ENCODE data around the gene RPGRIP1L. TPM values are rescaled to one million over a fixed set of nuclear protein-coding genes. Genes with fewer than 3 reads are reported as not detected.

RPGRIP1L gene
- total RNA-seq, 1 donor from 2014 or later: 22.0 TPM

- no peak for DNase-seq (ENCODE audit: low spot score in 2 of 2, unreplicated experiment in 2 of 2)
- TF ChIP-seq CTCF (IDR thresholded peaks at IDR 0.05; ENCODE audit: unreplicated experiment): no peak
- Mint-ChIP-seq H3K9me3 (no peaks in the 10 kb centered on the region), H3K36me3 (no peaks in the 10 kb centered on the region), H3K4me3 (no peak overlapping the region), H3K4me1 (peaks cover 5% of the 10 kb centered on the region), H3K27ac (no peak overlapping the region), H3K27me3 (ENCODE audit: low read depth) (no peaks in the 10 kb centered on the region)
Measured at GRCh38 chr16:53721017-53721416, 17.4 kb upstream of the RPGRIP1L start.

GRCh38 chr16:53717577-53717976, 13.9 kb upstream of the RPGRIP1L start:
- no peak for TF ChIP-seq CTCF (IDR thresholded peaks at IDR 0.05; ENCODE audit: unreplicated experiment)
- DNase-seq (ENCODE audit: low spot score in 2 of 2, unreplicated experiment in 2 of 2): no peak
- Mint-ChIP-seq H3K27me3 (ENCODE audit: low read depth) (no peaks in the 10 kb centered on the region), H3K9me3 (no peaks in the 10 kb centered on the region), H3K36me3 (no peaks in the 10 kb centered on the region), H3K4me1 (peaks cover 5% of the 10 kb centered on the region), H3K27ac (no peak overlapping the region), H3K4me3 (no peak overlapping the region)

GRCh38 chr16:53715023-53715384, 11.3 kb upstream of the RPGRIP1L start:
- TF ChIP-seq CTCF (IDR thresholded peaks at IDR 0.05; ENCODE audit: unreplicated experiment): no peak
- no peaks in the 10 kb centered on the region for H3K9me3 Mint-ChIP-seq
- no peaks in the 10 kb centered on the region for H3K27me3 Mint-ChIP-seq (ENCODE audit: low read depth)
- H3K4me3 Mint-ChIP-seq: no peak overlapping the region
- DNase-seq (ENCODE audit: low spot score in 2 of 2, unreplicated experiment in 2 of 2): no peak
- peaks cover 5% of the 10 kb centered on the region for H3K4me1 Mint-ChIP-seq
- no peaks in the 10 kb centered on the region for H3K36me3 Mint-ChIP-seq
- H3K27ac Mint-ChIP-seq: no peak overlapping the region

- Mint-ChIP-seq H3K4me1 (peaks cover 5% of the 10 kb centered on the region), H3K27ac (no peak overlapping the region), H3K4me3 (no peak overlapping the region), H3K36me3 (no peaks in the 10 kb centered on the region), H3K9me3 (no peaks in the 10 kb centered on the region), H3K27me3 (ENCODE audit: low read depth) (no peaks in the 10 kb centered on the region)
- TF ChIP-seq CTCF (IDR thresholded peaks at IDR 0.05; ENCODE audit: unreplicated experiment): no peak
- DNase-seq (ENCODE audit: low spot score in 2 of 2, unreplicated experiment in 2 of 2): no peak
Measured at GRCh38 chr16:53714205-53715022, 10.8 kb upstream of the RPGRIP1L start.

GRCh38 chr16:53713403-53714204, 9.9 kb upstream of the RPGRIP1L start:
- Mint-ChIP-seq H3K9me3 (no peaks in the 10 kb centered on the region), H3K27me3 (ENCODE audit: low read depth) (no peaks in the 10 kb centered on the region), H3K4me3 (no peak overlapping the region), H3K27ac (no peak overlapping the region), H3K4me1 (peaks cover 5% of the 10 kb centered on the region), H3K36me3 (no peaks in the 10 kb centered on the region)
- no peak for DNase-seq (ENCODE audit: low spot score in 2 of 2, unreplicated experiment in 2 of 2)
- no peak for TF ChIP-seq CTCF (IDR thresholded peaks at IDR 0.05; ENCODE audit: unreplicated experiment)

Data from mesothelial cell of epicardium (in vitro differentiated cells).